Pulmonary artery endothelial cell (primary cell): ENCODE data around the gene PEF1. TPM values are rescaled to one million over a fixed set of nuclear protein-coding genes. Genes with fewer than 3 reads are reported as not detected.

Experiments
- DNase-seq: peaks from one replicate; pipeline ENCODE4 v3.0.0-alpha.2; 2011; ENCODE audit warnings: low read depth, low spot score
- total RNA-seq: library from RNA; depleted of rRNA; stranded (reverse); fragments of >200 nt; gene quantifications from 2 replicates; pipeline ENCODE4 v1.2.3, GENCODE V29; 2014

Gene PEF1
- total RNA-seq, 1 donor from 2014 or later: 99.4 TPM

DNA sequence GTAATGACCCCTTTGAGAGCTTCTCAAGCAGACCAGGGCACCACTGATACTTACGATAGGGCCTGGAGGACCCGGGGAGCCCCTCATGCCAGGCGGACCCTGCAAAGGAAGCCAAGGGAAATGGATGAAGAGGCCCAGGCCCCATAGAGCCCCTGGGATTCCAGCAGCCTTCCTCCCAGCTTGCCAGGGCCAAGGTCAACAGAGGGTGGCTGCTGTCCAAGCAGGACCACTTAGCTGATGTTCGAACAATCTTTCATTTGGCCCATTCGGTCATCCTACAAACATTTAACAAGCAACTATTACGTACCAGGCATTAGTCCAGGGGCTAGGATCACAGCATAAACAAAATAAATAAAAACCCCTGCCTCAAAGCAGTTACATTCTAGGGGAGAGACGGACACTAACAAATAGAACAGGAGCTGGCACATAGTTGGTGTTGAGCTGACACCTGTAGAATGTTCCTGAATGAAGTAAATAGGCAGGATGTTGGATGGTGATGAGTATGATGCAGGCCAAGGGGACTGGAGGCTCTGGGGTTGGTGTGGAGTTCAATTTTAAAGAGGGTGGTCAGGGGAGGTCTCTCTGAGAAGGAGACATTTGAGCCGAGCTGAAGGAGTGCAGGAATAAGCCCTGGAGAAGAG lies 27.0 kb upstream of the PEF1 start:
- DNase-seq: no peak

DNA sequence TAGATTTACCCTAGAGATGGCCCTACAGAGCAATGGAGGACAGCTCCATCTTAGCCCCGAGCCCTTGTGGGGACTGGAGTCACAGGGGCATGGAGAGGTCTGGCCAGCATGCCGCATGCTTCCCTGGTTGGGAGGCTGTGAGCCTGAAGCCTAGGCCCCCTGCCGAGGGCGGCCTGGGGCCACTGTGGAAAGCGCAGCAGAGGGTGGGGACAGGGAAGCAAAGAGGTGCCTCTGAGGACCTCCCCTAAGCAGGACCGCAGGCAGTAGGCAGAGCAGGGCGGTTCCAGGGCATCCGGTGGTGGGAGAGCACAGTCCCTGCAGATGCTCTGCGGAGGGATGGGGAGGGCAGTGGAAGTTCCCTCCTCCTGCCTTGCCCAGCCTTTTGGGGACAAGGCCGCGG lies 26.5 kb upstream of the PEF1 start:
- DNase-seq: no peak

DNA sequence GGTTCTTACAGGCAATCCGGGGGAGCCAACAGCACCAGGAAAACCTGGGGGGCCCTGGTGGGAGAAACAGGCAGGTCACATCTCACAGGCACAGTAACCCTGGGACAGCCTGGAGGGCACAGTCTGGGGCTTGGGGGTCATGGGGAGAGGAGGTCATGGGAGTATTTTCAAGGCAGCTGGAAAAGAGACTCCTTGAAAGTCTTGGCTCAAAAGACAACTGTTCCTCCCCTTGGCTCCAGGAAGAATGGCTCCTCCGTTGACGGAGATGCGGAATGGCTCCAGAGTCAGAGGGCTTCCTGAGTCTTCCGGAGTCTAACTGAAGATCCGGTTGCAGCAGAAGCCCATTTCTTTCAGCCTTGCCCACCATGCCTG lies 25.9 kb upstream of the PEF1 start:
- DNase-seq: no peak

DNA sequence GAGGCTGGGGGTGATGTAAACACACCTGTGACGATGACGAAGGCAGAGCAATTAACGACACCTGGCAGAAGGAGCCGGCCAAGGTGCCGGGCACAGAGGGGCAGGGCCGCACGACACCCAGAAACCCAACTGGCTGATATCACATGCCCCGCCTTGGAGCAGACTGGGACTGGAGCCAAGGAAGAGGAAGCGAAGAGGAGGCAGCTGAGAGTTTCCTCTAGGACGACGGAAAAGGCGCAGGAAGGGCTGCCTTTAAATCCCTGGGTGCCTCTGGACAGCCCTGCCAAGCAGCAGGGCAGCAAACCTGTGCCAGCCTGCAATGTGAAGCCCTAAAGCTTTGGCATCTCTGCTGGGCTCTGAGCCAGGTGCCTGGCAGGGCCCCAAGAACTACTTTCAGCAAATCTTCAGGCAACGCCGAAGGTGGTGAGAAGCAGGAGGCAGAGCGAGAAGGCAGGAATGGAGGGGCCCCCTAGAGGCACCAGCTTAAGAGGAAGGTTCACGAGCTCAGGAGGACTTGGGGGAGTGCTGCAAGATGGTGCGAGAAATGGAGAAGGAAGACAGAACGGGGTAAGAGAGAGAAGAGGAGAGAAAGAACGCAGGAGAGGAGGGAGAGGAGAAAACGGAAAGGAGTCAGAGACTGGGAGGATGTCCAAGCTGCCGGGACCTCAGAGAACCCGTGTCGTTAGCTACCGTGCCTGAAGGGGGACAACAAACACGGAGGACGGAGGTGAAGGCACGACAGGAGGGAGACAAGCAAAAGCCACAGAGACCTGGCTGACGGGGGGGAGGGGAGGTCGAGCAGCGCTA lies 25.3 kb upstream of the PEF1 start:
- DNase-seq: peak; percentile 17

DNA sequence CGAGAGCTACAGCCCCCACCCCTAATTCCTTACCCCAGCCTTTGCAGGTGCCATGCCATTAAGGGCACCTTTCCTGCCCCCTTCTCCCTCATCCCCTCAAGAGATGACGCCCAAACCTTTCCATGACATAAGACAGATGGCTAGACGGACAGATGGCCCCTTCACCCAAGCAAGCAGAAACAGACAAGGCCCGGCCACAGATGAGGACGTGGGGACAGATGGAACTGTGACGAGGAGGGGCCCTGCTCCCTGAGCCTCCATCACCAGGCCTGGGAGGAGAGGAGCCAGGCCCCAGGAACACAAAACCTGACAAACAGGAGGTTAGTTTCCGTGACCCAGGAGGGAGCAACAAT lies 24.7 kb upstream of the PEF1 start:
- DNase-seq: no peak

DNA sequence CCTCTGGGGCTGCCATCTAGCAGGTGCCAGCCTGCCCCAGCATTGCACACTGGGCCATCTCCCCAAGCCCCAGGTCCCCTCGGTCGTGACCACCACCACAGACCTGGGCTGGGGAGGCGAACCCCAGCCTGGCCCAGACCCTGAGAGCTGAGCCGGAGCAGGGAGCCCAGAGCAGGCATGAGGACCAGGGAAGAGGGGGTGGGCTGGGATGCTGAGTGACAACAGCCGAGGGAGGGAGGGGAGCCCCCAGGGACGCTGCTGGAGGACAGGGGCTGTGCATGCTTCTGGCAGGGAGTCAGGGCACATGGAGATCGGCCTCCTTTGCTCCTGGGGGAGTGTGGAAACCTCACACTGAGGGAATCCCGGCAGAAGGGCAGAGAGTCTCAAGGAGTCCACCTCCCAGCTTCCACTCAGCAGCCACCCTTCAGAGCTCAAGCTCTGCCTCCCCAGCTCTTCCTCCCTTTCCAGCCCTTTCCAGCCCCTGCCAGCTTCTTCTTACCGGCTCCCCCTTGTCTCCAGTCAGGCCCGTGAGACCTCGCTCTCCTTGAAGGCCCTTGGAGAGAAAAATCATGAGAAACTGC lies 23.7 kb upstream of the PEF1 start:
- no peak for DNase-seq

DNA sequence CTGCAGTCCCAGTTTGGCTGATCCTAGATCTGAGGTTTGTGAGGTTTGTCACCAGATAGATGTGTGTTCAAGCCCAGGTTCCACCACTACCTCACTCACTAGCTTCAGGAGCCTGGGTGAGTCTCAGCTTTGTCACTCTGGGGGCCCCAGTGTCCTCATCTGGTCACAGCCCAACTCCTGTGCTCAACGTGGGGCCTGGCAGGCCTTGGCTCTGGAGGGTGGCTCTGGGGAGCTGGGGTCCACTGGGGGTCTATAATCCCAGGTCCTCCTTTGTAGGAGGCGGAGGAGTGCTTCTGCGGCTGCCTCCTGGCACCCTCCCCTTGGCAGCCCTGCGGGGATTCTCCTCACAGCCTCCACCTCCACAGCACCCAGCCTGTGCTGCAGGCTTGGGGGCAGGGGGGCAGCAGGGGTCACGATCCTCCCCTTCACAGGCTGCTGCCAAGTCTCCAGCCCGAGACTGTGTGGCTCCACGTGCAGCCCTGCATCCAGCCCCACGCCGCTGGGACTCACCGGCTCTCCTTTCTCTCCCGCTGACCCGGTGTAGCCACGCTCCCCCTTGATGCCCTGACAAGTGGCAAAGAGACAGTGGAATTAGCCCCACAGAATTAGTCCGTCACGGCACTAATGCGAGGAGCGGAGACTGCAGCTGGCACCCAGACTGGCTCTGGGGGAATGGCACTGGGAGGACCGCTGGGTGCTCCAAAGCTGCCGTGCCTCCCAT lies 22.5 kb upstream of the PEF1 start:
- no peak for DNase-seq

DNA sequence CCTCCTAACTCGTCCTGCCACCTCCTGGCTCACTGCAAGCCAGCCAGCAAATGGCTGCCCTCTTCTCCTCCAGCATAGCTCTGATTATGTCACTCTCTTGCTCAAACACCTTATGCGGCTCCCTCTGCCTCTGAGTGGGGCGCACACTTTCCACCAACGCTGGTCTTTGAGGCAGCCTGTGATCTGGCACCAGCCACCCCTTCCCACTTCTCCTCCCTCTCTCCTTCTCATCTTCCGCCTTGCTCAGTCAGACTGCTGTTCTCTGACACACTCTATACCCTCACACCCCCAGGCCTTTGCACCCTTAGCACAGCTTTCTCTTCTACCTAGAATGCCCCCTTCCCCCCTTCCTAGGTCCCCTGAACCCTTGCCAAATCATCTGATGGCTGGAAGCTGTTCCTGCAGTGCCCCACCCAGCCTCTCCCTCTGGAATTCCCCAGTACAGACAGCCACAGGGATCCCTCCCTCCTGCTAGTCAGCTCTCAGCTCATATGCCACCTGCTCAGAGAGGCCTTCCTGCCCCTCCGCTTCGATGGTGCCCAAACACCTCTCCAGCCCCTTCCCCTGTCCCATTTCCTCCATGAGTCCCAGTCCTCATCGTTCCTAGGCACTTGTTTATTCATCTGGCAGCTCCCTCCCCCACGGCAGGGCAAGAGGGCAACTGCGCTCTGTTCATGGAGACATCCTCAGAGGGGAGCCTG lies 21.7 kb upstream of the PEF1 start:
- DNase-seq: no peak

DNA sequence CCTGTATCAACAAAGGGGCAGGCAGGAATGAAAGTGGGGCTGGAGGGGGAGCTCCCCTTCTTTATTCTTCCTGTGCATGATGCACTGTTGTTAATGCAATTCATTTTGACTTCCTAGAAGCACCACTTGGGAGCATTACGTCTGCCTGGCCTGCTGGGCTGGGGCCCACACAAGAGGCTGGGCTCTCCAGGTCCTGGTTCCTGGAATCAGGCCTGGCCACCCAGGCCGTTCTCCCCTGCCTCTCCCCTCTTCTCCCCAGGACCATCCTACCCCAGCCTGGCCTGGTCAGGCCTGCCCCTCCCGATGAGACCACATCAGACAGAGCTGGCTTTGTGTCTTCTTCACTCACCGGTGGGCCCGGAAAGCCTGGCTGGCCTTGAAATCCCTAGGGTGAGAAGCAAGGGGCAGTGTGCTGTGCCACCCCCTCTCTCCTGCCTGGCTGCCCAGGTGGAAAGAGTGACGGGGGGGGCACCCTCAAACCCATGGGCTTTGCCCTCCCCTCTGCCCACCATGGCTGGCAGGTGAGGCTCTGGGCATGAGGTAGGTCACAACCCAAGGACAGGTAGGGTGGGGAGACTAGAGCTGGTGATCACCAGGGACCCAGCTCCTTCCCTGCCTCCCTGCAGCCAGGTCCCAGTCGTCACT lies 20.7 kb upstream of the PEF1 start:
- no peak for DNase-seq

DNA sequence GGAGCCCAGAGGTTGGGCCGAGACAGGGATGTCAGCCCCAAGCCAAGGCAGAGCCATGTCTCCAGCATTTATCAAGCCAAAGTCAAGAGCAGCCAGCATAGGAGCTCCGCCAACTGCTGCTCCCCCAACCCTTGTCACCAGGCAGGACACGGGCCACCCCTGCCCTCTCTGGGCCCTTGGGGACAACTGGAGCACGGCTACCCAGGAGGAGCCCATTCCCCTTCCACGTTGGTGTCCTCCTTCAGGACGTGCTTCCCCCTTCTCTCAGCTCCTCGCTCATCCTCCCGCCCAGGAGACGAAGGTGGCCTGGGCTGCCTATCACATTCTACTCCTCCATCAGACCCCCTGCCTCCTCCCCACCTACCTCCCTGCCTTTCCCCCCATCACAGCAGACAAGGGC lies 19.9 kb upstream of the PEF1 start:
- DNase-seq: no peak

DNA sequence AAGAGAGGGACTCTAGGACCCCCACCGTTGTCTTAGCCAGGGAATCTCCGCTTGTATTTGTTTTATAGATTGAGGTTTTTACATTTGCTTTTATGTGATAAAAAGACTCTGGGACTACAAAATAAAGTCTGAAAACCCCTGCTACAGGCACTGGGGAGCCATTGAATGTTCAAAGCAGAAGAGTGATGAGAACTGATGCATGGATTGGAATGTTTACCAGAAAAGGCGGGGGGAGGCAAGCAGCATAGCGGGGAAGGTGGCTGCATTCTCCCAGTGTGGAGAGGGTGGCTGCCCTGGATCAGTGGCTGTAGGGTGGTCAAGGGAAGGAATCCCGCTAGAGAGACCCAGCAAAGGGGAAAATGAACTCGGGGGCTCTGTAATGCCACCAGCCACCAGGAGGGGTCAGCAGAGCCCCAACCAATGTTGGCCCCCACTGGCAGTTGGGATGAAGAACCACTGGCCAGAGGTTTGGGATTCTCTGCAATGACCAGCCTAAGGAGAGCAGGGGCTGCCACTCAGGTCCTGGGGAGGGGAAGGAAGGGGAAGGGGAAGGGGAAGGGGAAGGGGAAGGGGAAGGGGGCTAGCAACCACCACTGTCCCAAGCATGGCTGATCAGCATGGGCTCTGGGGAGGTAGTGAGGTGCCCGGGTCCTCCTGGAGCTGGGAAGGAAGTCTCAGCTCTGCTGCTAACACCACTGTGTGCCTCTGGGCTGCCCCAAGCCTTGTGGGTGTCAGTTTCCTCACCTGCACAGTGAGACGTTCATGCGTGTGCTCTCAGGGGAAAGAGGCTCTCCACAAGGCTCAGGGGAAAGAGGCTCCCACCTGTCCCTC lies 19.2 kb upstream of the PEF1 start:
- no peak for DNase-seq

DNA sequence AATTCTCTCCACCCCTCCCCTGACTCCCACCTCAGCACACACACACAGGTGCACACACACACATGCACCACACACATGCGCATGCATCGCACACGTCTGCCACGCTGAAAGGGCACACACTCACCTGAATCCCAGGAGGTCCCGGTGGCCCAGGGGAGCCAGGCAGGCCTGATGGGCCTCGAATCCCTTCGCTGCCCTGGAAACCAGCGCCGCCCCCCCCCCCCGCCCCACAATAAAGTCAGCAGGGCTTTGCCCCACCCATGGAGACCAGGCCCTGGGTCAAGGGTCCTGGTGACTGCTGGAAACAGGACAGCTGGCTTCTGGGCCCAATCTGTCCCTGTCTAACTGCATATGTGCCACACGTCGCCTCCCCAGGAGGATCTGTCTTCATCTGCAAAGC lies 17.8 kb upstream of the PEF1 start:
- DNase-seq: no peak

DNA sequence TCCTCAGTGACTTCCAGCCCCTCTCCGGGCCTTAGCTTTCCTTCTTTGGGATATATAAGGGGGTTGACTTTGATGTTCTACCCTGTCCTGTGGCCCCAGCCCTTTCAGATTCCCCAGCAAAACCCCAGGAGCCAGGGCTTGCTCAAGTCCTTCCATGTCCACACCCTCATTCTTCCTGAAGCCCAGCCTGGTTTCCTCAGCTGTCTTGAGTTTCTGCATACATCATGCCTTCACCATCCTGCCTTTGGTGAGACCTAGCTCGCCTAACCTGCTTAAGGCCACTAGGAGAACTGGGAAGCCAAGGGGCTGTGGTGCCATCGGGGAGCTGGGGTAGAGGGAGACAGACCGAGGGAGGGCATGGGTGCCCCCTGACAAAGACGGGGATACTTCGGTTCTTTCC lies 17.2 kb upstream of the PEF1 start:
- no peak for DNase-seq

DNA sequence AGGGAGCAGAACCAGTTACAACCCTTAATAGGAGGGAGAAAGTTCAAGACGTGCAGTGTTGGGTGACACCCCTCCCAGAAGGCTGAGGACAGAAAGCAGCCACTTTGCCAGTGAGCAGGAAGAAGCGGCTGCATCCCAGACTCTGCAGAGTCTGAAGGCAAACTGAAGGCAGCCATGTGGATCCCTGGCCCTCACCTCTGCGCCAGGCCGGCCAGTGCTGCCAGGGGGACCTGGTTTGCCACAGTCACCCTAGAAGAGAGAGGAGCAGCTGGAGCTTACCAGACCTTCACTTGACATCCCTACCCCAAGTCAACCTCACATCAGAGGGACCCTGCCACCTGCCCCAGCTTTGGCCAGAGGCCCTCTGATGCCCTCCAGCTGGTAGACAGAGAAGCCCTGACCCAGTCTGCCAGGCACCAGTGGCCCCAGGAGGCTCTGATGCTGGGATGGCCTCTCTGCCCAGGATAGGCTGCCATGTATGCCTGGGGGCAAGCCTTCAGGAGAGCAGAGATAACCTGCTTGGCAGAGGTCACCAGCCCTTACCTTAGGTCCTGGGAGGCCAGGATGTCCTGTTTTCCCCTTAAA lies 16.3 kb upstream of the PEF1 start:
- no peak for DNase-seq

DNA sequence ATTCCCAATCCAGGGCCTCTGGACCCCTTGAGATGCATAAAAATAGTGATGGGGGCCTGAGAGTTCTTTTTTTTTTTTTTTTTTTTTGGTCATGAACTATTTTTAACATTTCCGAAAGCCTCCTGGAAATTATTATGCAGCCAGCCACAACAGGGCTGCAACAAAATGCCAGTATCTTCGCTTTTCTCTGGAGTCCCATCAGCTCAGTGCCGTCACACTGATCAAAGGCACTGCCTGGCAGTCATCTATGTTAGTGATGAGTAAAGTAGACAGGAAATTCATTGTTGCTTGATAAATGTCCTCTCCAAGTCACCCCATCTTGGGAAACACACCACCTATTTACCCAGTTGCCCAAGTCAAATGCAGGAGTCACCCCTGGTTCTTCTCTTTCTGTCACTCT lies 15.2 kb upstream of the PEF1 start:
- no peak for DNase-seq

DNA sequence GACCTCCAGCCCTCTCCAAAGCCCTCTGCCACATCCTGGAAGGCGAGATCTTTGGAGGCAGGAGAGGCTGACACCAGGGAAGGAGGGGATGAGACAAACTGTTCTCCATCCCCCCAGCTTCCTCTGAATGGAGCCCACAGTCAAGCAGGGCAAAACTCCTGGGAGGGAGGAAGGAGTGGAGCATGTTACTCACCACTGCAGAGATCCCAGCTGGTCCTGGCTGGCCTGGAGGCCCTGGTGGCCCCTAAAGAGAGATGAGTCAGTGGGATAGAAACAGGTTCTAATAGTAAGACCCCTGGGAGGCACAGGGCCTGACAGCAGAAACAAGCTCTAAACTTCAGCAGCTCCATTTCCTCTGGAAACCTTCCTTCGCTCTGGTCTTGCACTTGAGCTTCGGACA lies 14.0 kb upstream of the PEF1 start:
- DNase-seq: no peak

DNA sequence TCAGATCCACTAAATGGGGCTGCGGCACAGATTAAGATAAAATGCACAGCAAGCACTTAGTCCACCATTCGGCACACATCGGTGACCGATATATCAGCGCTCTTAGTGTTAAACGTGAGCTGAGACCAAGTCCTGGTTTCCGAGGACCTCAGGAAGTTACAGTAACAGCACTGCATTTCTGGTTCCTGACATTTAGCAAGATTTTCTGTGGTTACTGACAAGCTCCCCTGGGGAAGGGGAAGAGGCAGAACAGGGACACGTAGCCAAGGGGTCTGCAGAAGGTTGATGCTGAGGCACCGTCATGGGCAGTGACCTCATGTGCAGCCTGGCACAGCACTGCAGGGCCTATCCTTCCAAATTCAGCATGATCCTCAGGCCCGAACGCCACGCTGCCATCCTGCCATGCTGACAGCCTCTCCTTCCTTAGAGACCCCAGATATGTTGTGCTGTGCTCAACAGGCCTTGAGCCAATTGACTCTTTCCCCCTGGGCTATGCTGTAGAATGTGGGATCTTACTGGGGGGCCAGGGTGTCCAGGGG lies 13.4 kb upstream of the PEF1 start:
- no peak for DNase-seq

DNA sequence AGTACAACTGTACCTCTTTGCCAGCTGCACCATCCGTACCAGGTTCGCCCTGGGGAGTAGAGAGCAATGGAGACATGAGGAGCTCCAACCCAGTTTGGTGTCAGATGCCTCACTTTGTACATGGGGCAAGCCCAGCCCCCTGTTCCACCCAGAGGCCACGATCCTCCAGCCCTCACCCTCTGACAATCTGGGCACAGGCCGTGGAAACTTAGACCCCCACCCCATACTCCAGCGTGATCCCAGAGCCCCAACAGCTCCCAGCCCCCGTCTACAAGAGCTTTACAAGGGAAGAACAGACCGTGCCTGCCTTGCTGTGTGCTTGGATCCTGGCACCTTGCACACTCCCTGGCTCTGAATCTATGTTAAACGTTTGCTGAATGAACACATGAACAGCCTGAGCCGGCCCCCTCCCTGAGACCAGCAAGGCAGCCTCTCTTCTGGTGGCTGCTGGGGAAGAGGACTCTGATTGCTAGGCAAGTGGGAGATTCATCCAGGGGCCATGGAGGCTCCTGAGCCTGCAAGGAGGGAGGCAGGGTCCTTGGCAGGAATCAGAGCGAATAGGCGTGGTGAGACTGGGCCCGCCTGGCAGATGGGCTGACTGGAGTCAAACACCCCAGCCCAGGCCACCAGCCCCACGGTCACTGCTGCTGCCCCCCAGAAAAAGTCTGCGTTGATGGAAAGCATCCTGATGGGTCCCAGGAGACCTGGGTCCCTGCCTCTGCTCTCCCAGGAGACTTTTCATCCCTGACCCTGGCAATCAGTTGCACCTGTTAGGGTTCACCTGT lies 12.5 kb upstream of the PEF1 start:
- DNase-seq: no peak

DNA sequence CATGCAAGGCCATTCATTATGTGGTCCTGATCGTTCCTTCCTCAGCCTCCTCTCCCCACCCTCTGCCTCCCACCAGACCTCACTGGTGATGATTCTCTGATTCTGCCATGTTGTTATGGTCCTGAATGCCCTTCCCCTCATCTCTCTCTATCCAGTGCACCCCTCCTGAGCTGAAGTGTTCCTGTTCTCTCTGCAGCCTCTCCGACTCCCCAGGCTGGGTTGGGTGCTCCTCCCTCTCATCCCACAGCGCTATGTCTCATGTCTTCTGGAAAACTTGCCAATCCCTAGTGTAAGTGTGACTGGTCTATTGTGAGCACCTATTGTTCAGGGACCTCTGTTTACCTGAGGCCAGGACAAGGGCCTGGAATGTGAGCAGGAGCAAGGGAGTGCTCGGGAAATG lies 11.1 kb upstream of the PEF1 start:
- no peak for DNase-seq
